GM10266 (cell line): Measurements from ENCODE around the gene PDCD11.

ENCODE experiments used
- DNase-seq: peaks from one replicate; pipeline ENCODE4 v3.0.0; 2012; ENCODE audit errors: extremely low spot score
- TF ChIP-seq, protein P1 (sequence below): IDR thresholded peaks from 2 replicates; pipeline ENCODE4 v1.5.1; 2012; ENCODE audit warnings: mild to moderate bottlenecking, low read depth; ENCODE audit not compliant: control insufficient read depth, insufficient read depth; ENCODE audit errors: missing control alignments

Gene PDCD11

DNA sequence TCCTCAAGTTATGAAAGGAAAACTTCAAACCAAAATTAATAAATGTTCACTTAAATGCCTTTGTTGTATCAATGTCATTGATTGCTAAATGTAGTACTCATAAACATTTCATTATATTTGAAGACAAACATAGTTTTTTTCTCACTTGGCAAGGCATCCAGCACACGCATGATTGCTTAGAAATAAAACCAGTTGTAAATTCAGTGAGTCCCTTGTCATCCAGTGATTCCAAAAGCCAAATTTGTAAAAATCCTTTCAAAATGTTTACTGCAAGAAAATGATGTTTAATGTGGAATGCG is 90.9 kb downstream of the PDCD11 start:
- DNase-seq = no peak
- TF ChIP-seq, protein P1, sequence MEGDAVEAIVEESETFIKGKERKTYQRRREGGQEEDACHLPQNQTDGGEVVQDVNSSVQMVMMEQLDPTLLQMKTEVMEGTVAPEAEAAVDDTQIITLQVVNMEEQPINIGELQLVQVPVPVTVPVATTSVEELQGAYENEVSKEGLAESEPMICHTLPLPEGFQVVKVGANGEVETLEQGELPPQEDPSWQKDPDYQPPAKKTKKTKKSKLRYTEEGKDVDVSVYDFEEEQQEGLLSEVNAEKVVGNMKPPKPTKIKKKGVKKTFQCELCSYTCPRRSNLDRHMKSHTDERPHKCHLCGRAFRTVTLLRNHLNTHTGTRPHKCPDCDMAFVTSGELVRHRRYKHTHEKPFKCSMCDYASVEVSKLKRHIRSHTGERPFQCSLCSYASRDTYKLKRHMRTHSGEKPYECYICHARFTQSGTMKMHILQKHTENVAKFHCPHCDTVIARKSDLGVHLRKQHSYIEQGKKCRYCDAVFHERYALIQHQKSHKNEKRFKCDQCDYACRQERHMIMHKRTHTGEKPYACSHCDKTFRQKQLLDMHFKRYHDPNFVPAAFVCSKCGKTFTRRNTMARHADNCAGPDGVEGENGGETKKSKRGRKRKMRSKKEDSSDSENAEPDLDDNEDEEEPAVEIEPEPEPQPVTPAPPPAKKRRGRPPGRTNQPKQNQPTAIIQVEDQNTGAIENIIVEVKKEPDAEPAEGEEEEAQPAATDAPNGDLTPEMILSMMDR = no peak

DNA sequence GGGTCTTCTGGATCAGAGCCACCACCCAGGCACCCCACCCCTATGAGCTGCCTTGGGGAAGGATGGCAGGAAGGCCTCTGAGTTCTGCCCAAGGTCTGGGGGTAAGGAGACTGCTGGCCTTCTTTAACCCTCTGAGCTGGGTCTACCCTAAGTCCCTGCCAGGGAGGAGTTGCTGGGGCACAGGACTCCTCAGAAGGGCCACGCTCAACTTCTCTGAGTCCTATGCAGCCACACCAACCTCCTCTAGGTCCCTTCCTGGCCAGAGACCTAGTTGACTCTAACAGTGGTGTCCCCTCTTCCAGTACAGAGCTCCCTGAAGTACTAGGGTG is 94.5 kb downstream of the PDCD11 start:
- TF ChIP-seq, protein P1 = no peak
- no peak for DNase-seq

DNA sequence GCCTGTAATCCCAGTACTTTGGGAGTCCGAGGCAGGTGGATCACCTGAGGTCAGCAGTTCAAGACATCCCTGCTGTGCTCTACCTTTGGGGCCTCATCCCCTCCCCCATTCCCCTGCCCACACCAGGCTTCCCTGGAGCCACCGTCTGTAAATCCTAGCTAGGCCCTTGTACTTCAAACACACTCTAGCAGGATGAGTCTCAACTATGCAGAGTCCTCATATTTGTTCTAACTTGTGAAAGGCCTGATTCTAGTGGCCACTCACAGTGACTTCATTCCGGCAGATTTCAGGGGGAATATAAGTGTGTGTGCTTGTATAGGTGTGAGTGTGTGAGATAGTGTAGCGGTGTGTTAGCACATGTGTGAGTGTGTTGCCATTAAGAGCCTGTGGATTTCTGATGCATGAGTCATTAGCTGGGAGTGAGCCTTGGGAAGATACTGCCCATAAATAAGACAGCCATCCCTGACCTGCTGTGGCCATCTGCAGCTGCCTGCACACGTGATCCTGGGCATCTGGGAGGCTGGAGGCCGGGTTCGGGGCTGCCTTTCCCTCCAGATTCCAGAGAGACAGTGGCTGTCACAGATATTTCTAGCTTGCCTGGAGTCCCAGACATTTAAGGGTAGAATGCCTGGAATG is 95.4 kb downstream of the PDCD11 start:
- DNase-seq = no peak
- TF ChIP-seq, protein P1 = no peak

DNA sequence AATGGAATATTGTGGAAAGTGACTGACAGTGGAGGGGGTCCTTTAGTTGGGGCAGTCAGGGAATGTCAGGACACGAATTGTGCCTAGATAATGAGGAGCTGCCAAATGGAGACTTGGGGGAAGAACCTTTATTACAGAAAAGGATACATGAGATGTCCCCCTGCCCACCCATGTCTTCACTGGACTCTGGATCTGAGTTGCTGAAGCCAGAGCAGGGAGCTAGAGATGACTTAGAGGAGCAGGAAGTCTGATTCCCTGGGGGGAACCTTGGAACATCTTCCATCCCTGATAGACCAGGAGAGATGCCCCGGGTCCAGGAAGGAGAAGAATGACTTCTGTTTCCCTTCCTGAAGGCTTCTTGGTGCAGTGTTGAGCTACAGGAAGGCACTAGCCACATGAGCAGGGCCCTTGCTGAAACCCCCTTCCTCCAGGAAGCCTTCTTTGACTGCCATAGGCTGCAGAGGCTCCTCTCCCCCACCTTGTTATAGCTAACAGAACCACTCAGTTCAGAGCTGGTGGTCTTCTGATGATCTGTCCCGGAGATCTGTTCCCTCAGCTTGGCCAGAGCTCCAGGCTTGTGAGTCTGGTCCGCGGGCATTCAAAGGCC is 96.3 kb downstream of the PDCD11 start:
- DNase-seq = no peak
- TF ChIP-seq, protein P1 = no peak

DNA sequence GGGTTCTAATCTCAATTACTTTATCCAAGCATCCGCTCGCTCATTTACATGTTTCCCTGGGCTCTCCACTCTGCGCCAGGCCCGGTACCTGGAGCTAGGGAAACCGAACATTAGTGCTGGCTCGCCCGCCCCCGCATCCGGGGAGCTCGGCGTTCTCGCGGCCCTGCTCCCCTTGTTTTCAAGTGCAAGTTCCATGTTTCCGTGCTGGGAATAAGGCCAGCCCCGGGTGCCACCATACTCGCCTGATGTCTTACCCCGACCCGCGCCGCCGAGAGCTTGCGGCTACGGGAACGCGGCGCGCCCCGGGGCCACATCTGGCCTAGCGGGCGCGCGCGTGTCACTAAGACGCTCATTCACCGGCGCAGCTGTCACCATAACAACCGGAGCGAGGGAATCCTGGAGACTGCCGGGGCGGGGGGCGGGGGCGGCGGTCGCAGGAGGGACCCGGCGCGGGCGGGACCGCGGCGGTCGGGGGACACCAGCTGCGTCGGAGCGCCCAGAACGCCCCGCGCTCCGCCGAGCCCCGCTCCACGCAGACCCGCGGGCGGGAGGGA is 97.0 kb downstream of the PDCD11 start, which contains the start of gene NEURL1:
Gene NEURL1 (plus strand): TSS at position 344 of the 554 bp plus-strand sequence. CDS start 683 bp downstream, outside the sequence.
- TF ChIP-seq, protein P1 = no peak
- DNase-seq = no peak

DNA sequence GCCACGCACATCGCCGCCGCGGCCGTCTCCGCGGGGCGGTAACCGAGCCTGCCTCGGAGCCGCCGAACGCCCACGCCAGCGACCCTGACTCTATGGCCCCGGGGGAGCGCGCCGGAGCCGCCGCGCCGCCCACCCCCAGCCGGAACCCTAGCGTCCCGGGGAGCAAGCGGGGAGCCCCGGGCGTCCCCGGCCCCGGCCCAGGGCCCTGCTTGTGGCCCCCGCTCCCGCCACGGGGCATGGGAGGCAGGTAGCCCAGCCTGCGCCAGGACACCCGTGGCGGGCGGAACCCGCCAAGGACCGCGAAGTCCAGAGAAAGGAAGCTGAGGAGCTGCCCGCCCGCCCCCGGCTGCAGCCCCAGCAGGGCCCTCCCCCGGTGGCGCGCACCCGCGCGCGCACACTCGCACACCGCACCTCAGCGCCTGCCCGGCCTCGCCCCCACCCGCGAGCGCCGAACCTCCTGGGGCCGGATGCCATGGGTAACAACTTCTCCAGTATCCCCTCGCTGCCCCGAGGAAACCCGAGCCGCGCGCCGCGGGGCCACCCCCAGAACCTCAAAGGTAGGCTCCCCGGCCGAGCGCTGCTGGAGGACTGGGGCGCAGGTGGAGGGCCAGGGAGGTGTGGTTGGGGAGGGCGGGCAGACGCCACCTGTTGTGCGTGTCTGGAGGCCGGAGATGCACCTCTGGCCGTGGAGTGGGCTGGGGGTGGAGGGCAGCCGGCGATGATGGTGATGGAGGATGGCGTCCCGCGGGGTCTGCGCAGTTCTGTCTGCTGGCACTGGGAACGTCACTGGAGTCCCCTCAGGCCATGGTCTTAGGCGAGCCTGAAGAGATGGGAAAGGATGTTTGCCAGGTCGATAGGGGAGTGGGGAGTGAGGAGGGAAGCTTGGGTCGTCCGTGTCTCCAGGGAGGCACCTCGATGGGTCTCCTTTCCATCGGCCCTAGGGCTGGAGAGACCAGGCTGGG is 97.8 kb downstream of the PDCD11 start:
- DNase-seq = peak; percentile 58
- TF ChIP-seq, protein P1 = no peak
